ENCODE data around the gene ZRANB3.
"Not testable (repeated sequence)": the region's sequence is repeated elsewhere in the genome, so short reads cannot be mapped to it uniquely, and the experiment has no call there.

ZRANB3 gene

GRCh38 chr2:135105513-135106316, 425.3 kb downstream of the ZRANB3 start:
- H3K9me3 ChIP-seq (ENCODE audit: control insufficient read depth, insufficient read depth, low read depth, low read length); CTCF ChIA-PET; H3K4me1 ChIP-seq (ENCODE audit: control insufficient read depth, insufficient read depth, low read length); H3K27ac ChIP-seq (ENCODE audit: extremely low read depth, low read depth, low read length); H3K4me3 ChIP-seq (ENCODE audit: low read depth, low read length); POLR2A ChIA-PET: not testable (repeated sequence)
- peaks cover 0 to 11% of the 10 kb centered on the region in 2 experiments; a peak in 2 of 3 replicates for H3K36me3 ChIP-seq (ENCODE audit: control insufficient read depth in 2 of 2, insufficient read depth in 1 of 2, low read length in 2 of 2)

GRCh38 chr2:135103843-135104242, 427.2 kb downstream of the ZRANB3 start:
- Histone ChIP-seq H3K36me3 (ENCODE audit: control insufficient read depth in 2 of 2, insufficient read depth in 1 of 2, low read length in 2 of 2) (peaks cover 0 to 11% of the 10 kb centered on the region in 2 experiments; a peak in 2 of 3 replicates), H3K27ac (ENCODE audit: extremely low read depth, low read depth, low read length) (no peak overlapping the region), H3K4me3 (ENCODE audit: low read depth, low read length) (no peak overlapping the region), H3K4me1 (ENCODE audit: control insufficient read depth, insufficient read depth, low read length) (no peaks in the 10 kb centered on the region), H3K9me3 (ENCODE audit: control insufficient read depth, insufficient read depth, low read depth, low read length) (no peaks in the 10 kb centered on the region)
- ChIA-PET CTCF (no interaction called here), POLR2A (no interaction called here)
- no peak for TF ChIP-seq BCL6B (tag by site-specific recombination; IDR thresholded peaks at IDR 0.05)

GRCh38 chr2:135099802-135100483, 431.1 kb downstream of the ZRANB3 start:
- ChIA-PET POLR2A (no interaction called here), CTCF (no interaction called here)
- H3K27ac ChIP-seq (ENCODE audit: extremely low read depth, low read depth, low read length), result no peak overlapping the region
- H3K36me3 ChIP-seq (ENCODE audit: control insufficient read depth in 2 of 2, insufficient read depth in 1 of 2, low read length in 2 of 2), result peaks cover 3 to 21% of the 10 kb centered on the region in 2 experiments
- H3K4me3 ChIP-seq (ENCODE audit: low read depth, low read length), result no peak overlapping the region
- H3K9me3 ChIP-seq (ENCODE audit: control insufficient read depth, insufficient read depth, low read depth, low read length), result no peaks in the 10 kb centered on the region
- no peak for TF ChIP-seq ZNF623 (tag by site-specific recombination; IDR thresholded peaks at IDR 0.05)
- TF ChIP-seq ZNF670 (tag by site-specific recombination; IDR thresholded peaks at IDR 0.05; ENCODE audit: low read depth), result no peak
- TF ChIP-seq ZNF473 (tag by site-specific recombination; IDR thresholded peaks at IDR 0.05), result no peak
- no peak for TF ChIP-seq ZNF555 (tag by site-specific recombination; conservative IDR thresholded peaks at IDR 0.05)
- no peaks in the 10 kb centered on the region for H3K4me1 ChIP-seq (ENCODE audit: control insufficient read depth, insufficient read depth, low read length)

GRCh38 chr2:135097532-135098231, 433.3 kb downstream of the ZRANB3 start:
- H3K4me1 ChIP-seq (ENCODE audit: control insufficient read depth, insufficient read depth, low read length), result peaks cover 8% of the 10 kb centered on the region
- H3K36me3 ChIP-seq (ENCODE audit: control insufficient read depth in 2 of 2, insufficient read depth in 1 of 2, low read length in 2 of 2), result peaks cover 5 to 28% of the 10 kb centered on the region in 2 experiments
- no peak overlapping the region for H3K27ac ChIP-seq (ENCODE audit: extremely low read depth, low read depth, low read length)
- CTCF ChIA-PET, result no interaction called here
- H3K9me3 ChIP-seq (ENCODE audit: control insufficient read depth, insufficient read depth, low read depth, low read length), result no peaks in the 10 kb centered on the region
- POLR2A ChIA-PET, result no interaction called here
- TF ChIP-seq MZF1 (tag by site-specific recombination; IDR thresholded peaks at IDR 0.05; ENCODE audit: borderline replicate concordance) (no peak), ZNF792 (tag by site-specific recombination; IDR thresholded peaks at IDR 0.05) (no peak), REPIN1 (tag by site-specific recombination; IDR thresholded peaks at IDR 0.05; ENCODE audit: low read depth) (no peak), ZNF433 (tag by site-specific recombination; IDR thresholded peaks at IDR 0.05; ENCODE audit: low read depth) (no peak), FEZF1 (tag by site-specific recombination; IDR thresholded peaks at IDR 0.05) (no peak), ZNF701 (tag by site-specific recombination; IDR thresholded peaks at IDR 0.05) (no peak), ZNF837 (tag by site-specific recombination; IDR thresholded peaks at IDR 0.05) (no peak)
- H3K4me3 ChIP-seq (ENCODE audit: low read depth, low read length), result no peak overlapping the region
